GM12878 (cell line): Measurements from ENCODE around the gene RICTOR. TPM values are rescaled to one million over a fixed set of nuclear protein-coding genes. Genes with fewer than 3 reads are reported as not detected.

Experiments used
- ATAC-seq: fragments of 200-7000 bp; cut with Tn5 transposase; 3 replicates; pipeline ENCODE4 v1.9.1; 2020; ENCODE audit warnings: mild to moderate bottlenecking, moderate library complexity
- BruUV-seq: library from RNA; stranded (reverse); fragments of 400-500 nt; replicated peaks from 2 replicates; lab custom pipeline; 2021; lab: Mats Ljungman, UMichigan
- CTCF ChIA-PET: fragments of 300-600 bp; sonication (Branson Sonifier 250); formaldehyde crosslinking; extraction: SDS; loops from one replicate; lab custom pipeline; 2021; ENCODE audit warnings: inconsistent platforms; lab: Yijun Ruan, JAX
- POLR2A ChIA-PET: fragments of 350-600 bp; formaldehyde crosslinking; extraction: SDS; loops from one replicate; lab custom pipeline; 2021; ENCODE audit warnings: inconsistent platforms; lab: Charles Lee
- RAD21 ChIA-PET: fragments of 300-600 bp; sonication (Branson Sonifier 250); formaldehyde crosslinking; loops from one replicate; lab custom pipeline; 2023; ENCODE audit warnings: antibody characterized with exemption; ENCODE audit not compliant: unreplicated experiment; lab: Charles Lee
- SMC1A ChIA-PET: fragments of 300-600 bp; sonication (Branson Sonifier 250); formaldehyde crosslinking; loops from one replicate; lab custom pipeline; 2023; ENCODE audit not compliant: unreplicated experiment, uncharacterized antibody; lab: Charles Lee
- DNase-seq: peaks from one replicate; pipeline ENCODE4 v3.0.0-alpha.2; 2011; ENCODE audit warnings: low read depth, low spot score
- FAIRE-seq: peaks from 3 replicates; lab custom pipeline; 2011; peaks lifted over from hg19 to GRCh38; lab: Jason Lieb, UNC
- H2AFZ ChIP-seq: 2 replicates; pipeline ENCODE4 v1.6.0; 2011; ENCODE audit warnings: low read depth, low read length, control low read depth; ENCODE audit not compliant: control insufficient read depth
- H3K27ac ChIP-seq: 2 replicates; pipeline ENCODE4 v1.5.1; 2011; ENCODE audit warnings: control low read depth; ENCODE audit not compliant: control insufficient read depth, insufficient read depth
- H3K27me3 ChIP-seq, 2 experiments: replicated peaks in 1 of 2; 2 replicates each; pipeline versions ENCODE4 v1.6.0 to v1.6.1; 2011; ENCODE audit warnings: low read length in 1 of 2; ENCODE audit not compliant: control insufficient read depth in 2 of 2, insufficient read depth in 2 of 2
- H3K36me3 ChIP-seq, 2 experiments: 2 replicates each; pipeline ENCODE4 v1.5.1; 2011; ENCODE audit warnings: low read length in 1 of 2; ENCODE audit not compliant: control insufficient read depth in 2 of 2, insufficient read depth in 2 of 2
- H3K4me1 ChIP-seq: 2 replicates; pipeline ENCODE4 v1.6.1; 2011; ENCODE audit warnings: mild to moderate bottlenecking, low read length, moderate library complexity, mixed read lengths; ENCODE audit not compliant: control insufficient read depth, insufficient read depth
- H3K4me2 ChIP-seq: 2 replicates; pipeline ENCODE4 v1.6.0; 2011; ENCODE audit warnings: control low read depth; ENCODE audit not compliant: control insufficient read depth, insufficient read depth
- H3K4me3 ChIP-seq: fragments of 200-600 bp; sonication (generic); 2 replicates; pipeline ENCODE4 v1.5.1; 2016
- H3K79me2 ChIP-seq: 2 replicates; pipeline ENCODE4 v1.6.0; 2011; ENCODE audit warnings: low read length; ENCODE audit not compliant: control insufficient read depth, insufficient read depth
- H3K9ac ChIP-seq: 2 replicates; pipeline ENCODE4 v1.8.0; 2011; ENCODE audit warnings: low read length, control low read depth, mixed read lengths; ENCODE audit not compliant: control insufficient read depth, insufficient read depth
- H3K9me3 ChIP-seq: replicated peaks from 3 replicates; pipeline ENCODE4 v1.5.1; 2011; ENCODE audit warnings: mild to moderate bottlenecking, low read length; ENCODE audit not compliant: control insufficient read depth, insufficient read depth
- H4K20me1 ChIP-seq: 2 replicates; pipeline ENCODE4 v1.6.0; 2011; ENCODE audit not compliant: control insufficient read depth, insufficient read depth
- ASH2L ChIP-seq: fragments of 300-600, 200-600 bp; sonication (generic); IDR thresholded peaks from 2 replicates; pipeline ENCODE4 v1.6.1; 2017; ENCODE audit warnings: low read depth, mild to moderate bottlenecking, borderline replicate concordance
- BMI1 ChIP-seq: fragments of 450-650 bp; IDR thresholded peaks from 2 replicates; pipeline ENCODE4 v1.6.1; 2016; ENCODE audit warnings: mild to moderate bottlenecking, moderate library complexity, borderline replicate concordance
- ETV6 ChIP-seq, 2 experiments: fragments of 450-650 bp in 1 of 2; IDR thresholded peaks in 1 of 2; conservative IDR thresholded peaks in 1 of 2; 2 replicates each; pipeline ENCODE4 v1.6.1; 2014; ENCODE audit warnings: antibody characterized with exemption in 1 of 2, borderline replicate concordance in 1 of 2, low read depth in 1 of 2, mild to moderate bottlenecking in 1 of 2, moderate library complexity in 1 of 2
- KAT2A ChIP-seq: conservative IDR thresholded peaks from 2 replicates; pipeline ENCODE4 v1.6.1; 2011; ENCODE audit warnings: low read depth, low read length; ENCODE audit not compliant: control insufficient read depth
- MEF2B ChIP-seq: fragments of 450-650 bp; IDR thresholded peaks from 2 replicates; pipeline ENCODE4 v1.6.1; 2018; ENCODE audit warnings: mild to moderate bottlenecking, moderate library complexity; ENCODE audit not compliant: partially characterized antibody, poor library complexity, severe bottlenecking
- NR2C2 ChIP-seq: IDR thresholded peaks from 2 replicates; pipeline ENCODE4 v1.6.1; 2011; ENCODE audit warnings: borderline replicate concordance, low read depth; ENCODE audit not compliant: control insufficient read depth, insufficient read length
- POU2F2 ChIP-seq: IDR thresholded peaks from 3 replicates; pipeline ENCODE4 v1.6.1; 2011; ENCODE audit warnings: low read depth, mild to moderate bottlenecking, low read length, borderline replicate concordance
- SRF ChIP-seq, 2 experiments: IDR thresholded peaks; 2 replicates each; pipeline ENCODE4 v1.6.1; 2011; ENCODE audit warnings: low read depth in 2 of 2, low read length in 2 of 2, mild to moderate bottlenecking in 1 of 2, moderate library complexity in 1 of 2
- in situ Hi-C: fragments of 300-500 bp; cut with MboI; formaldehyde crosslinking; loops from 9 replicates; pipeline ENCODE4 v1.14.3; 2018; ENCODE audit warnings: mixed read lengths
- intact Hi-C: fragments of 100-400 bp; cut with micrococcal nuclease; formaldehyde crosslinking; loops from one replicate; pipeline ENCODE4 v1.14.2; 2022; ENCODE audit not compliant: unreplicated experiment
- polyA plus RNA-seq, 11 experiments: library from polyadenylated mRNA; depleted of rRNA in 4 of 11; unstranded in 6 of 11; stranded (reverse) in 5 of 11; fragments of >200 nt; fragmentation: Nextera tagmentation in 4 of 11; fragmentation: Illumina TruSeq in 1 of 11; extraction: Ambion mirVana in 4 of 11; extraction: Trizol in 1 of 11; gene quantifications; 1 replicate in 1 of 11; 2 replicates in 10 of 11; pipeline versions ENCODE4 v1.2.1 to v1.2.3, GENCODE V29; 2011 to 2016; ENCODE audit warnings: inconsistent platforms in 2 of 11, missing spikeins in 2 of 11, low read depth in 1 of 11
- total RNA-seq, 4 experiments: library from RNA; depleted of rRNA in 3 of 4; stranded (reverse); fragments of >200 nt in 3 of 4; fragmentation: Illumina TruSeq in 1 of 4; extraction: Trizol in 1 of 4; gene quantifications; 2 replicates each; pipeline versions ENCODE4 v1.2.1 to v1.2.3, GENCODE V29; 2013 to 2021
- TF ChIP-seq, protein P1 (sequence below): fragments of 450-650 bp; IDR thresholded peaks from 2 replicates; pipeline ENCODE4 v1.6.1; 2014; ENCODE audit warnings: mild to moderate bottlenecking

Gene RICTOR
- total and polyA plus RNA-seq, 10 of the 15 experiments (the other 5 are each of a cell fraction or from before 2014, with no cell fraction given), result 2.7 to 23.0 (median 6.9) TPM

DNA sequence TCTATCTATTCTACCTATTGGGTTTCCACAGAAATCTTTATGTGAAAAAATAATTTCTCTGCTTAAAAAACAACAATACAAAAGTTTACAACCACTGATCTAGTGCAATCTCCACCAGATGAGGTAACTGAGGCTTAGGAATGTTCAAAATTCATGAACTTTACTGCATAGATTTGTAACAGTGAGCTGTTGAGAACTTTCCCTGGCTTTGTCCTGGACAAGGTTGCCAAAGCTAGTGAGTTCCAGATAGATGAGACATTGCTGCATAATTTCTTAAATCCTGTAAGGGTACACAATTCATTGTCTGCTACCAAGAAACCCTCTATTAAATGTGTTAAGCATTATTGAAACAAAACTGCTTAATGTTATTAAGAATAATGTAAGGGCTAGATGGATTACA lies 125.7 kb downstream of the RICTOR start:
- ChIA-PET RAD21 (no interaction called here), POLR2A (no interaction called here), CTCF (interaction anchor here (0.9 to 1.3 kb wide), 3 partner anchors 15 to 131 kb away, joined by 3 to 6 read pairs (median 3); no protein-coding TSS in a partner anchor)
- Histone ChIP-seq H3K79me2 (no peaks in the 10 kb centered on the region), H3K9ac (no peak overlapping the region), H3K4me2 (no peak overlapping the region), H3K4me3 (no peak overlapping the region)
- in situ Hi-C loops, result no loop called here
- FAIRE-seq, result no peak
- no peak for TF ChIP-seq ASH2L
- no peak for TF ChIP-seq NR2C2
- no peak for TF ChIP-seq SRF (IDR thresholded peaks at IDR 0.05; ENCODE audit: low read depth in 2 of 2, low read length in 2 of 2)
- TF ChIP-seq MEF2B, result no peak
- TF ChIP-seq POU2F2, result no peak
- no peak for TF ChIP-seq KAT2A
- TF ChIP-seq BMI1, result no peak
- TF ChIP-seq ETV6 (conservative IDR thresholded peaks at IDR 0.05 in 1 of 2, IDR thresholded peaks at IDR 0.05 in 1 of 2; ENCODE audit: borderline replicate concordance in 1 of 2, low read depth in 1 of 2), result no peak
- TF ChIP-seq, protein P1, sequence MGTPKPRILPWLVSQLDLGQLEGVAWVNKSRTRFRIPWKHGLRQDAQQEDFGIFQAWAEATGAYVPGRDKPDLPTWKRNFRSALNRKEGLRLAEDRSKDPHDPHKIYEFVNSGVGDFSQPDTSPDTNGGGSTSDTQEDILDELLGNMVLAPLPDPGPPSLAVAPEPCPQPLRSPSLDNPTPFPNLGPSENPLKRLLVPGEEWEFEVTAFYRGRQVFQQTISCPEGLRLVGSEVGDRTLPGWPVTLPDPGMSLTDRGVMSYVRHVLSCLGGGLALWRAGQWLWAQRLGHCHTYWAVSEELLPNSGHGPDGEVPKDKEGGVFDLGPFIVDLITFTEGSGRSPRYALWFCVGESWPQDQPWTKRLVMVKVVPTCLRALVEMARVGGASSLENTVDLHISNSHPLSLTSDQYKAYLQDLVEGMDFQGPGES, result no peak
- TF ChIP-seq, all 136 proteins: peak for 0
- intact Hi-C loops, result no loop called here
- no peaks in the 10 kb centered on the region for H4K20me1 ChIP-seq
- H2AFZ ChIP-seq, result no peak overlapping the region
- SMC1A ChIA-PET, result interaction anchor here (0.5 to 1.5 kb wide), 3 partner anchors 12 to 93 kb away, joined by 3 to 7 read pairs (median 3); no protein-coding TSS in a partner anchor
- H3K36me3 ChIP-seq, result peaks cover 8 to 23% of the 10 kb centered on the region in 2 experiments
- no peak overlapping the region for H3K27ac ChIP-seq
- no peaks in the 10 kb centered on the region for H3K9me3 ChIP-seq
- H3K4me1 ChIP-seq, result no peaks in the 10 kb centered on the region
- BruUV-seq, result no TSS peak
- DNase-seq (no peak), ATAC-seq (no peak)
- no peaks in the 10 kb centered on the region for H3K27me3 ChIP-seq
